Kidney epithelial cell (primary cell): Measurements from ENCODE around the gene GMPR2. TPM values are rescaled to one million over a fixed set of nuclear protein-coding genes. Genes with fewer than 3 reads are reported as not detected.

Source experiments
- DNase-seq: peaks from one replicate; pipeline ENCODE4 v3.0.0-alpha.2; 2010; ENCODE audit warnings: low read depth
- H3K27me3 ChIP-seq: 2 replicates; pipeline ENCODE4 v1.6.0; 2011; ENCODE audit warnings: low read length; ENCODE audit not compliant: control insufficient read depth, insufficient read depth
- H3K36me3 ChIP-seq: 2 replicates; pipeline ENCODE4 v1.5.1; 2011; ENCODE audit warnings: low read length; ENCODE audit not compliant: control insufficient read depth, insufficient read depth
- H3K4me3 ChIP-seq: 2 replicates; pipeline ENCODE4 v1.5.1; 2011; ENCODE audit warnings: low read depth, mild to moderate bottlenecking, control low read depth, low read length
- total RNA-seq: library from RNA; depleted of rRNA; stranded (reverse); fragments of >200 nt; gene quantifications from 2 replicates; pipeline ENCODE4 v1.2.3, GENCODE V29; 2015
- TF ChIP-seq, protein P1 (sequence below): IDR thresholded peaks from 2 replicates; pipeline ENCODE4 v1.5.1; 2011; ENCODE audit warnings: mild to moderate bottlenecking, moderate library complexity, low read length, control low read depth, inconsistent platforms; ENCODE audit not compliant: insufficient read depth, poor library complexity, severe bottlenecking

Gene GMPR2
- total RNA-seq, 1 donor from 2014 or later = 54.7 TPM

DNA sequence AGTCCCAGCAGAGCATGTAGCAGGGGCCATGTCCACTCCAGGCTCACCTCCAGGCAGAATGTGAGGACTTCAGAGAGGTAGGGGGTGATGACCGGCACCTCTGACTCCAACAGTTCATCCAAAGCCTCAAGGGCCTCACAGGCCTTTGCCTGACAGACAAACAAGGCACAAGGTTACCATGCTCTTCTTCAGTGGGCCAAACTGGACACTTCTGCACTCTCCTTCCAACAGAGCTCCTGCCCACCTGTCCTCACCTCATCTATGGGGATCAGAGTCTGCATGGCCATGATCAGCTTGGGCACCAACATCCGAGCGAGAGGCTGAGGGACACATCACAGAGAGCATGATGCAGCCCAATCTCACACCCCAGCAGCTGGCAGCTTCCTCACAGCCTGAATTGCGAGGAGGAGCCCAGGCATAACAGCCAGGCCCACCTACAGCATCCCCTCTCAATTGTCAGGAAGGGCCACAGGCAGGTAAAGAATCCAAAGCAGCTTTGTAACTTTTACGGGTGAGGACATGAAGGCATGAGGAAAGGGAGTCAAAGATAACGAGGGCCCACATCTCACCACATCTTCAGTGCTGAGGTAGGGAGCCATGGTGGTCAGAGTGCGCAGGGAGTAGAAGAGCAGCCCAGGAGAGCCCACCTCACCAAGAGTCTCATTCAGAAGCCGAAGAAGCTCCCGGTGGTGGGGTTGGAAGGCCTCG is 45.7 kb upstream of the GMPR2 start:
- DNase-seq = no peak
- Histone ChIP-seq H3K36me3 (peaks cover 3% of the 10 kb centered on the region), H3K4me3 (no peak overlapping the region), H3K27me3 (no peaks in the 10 kb centered on the region)
- TF ChIP-seq, protein P1, sequence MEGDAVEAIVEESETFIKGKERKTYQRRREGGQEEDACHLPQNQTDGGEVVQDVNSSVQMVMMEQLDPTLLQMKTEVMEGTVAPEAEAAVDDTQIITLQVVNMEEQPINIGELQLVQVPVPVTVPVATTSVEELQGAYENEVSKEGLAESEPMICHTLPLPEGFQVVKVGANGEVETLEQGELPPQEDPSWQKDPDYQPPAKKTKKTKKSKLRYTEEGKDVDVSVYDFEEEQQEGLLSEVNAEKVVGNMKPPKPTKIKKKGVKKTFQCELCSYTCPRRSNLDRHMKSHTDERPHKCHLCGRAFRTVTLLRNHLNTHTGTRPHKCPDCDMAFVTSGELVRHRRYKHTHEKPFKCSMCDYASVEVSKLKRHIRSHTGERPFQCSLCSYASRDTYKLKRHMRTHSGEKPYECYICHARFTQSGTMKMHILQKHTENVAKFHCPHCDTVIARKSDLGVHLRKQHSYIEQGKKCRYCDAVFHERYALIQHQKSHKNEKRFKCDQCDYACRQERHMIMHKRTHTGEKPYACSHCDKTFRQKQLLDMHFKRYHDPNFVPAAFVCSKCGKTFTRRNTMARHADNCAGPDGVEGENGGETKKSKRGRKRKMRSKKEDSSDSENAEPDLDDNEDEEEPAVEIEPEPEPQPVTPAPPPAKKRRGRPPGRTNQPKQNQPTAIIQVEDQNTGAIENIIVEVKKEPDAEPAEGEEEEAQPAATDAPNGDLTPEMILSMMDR = no peak

DNA sequence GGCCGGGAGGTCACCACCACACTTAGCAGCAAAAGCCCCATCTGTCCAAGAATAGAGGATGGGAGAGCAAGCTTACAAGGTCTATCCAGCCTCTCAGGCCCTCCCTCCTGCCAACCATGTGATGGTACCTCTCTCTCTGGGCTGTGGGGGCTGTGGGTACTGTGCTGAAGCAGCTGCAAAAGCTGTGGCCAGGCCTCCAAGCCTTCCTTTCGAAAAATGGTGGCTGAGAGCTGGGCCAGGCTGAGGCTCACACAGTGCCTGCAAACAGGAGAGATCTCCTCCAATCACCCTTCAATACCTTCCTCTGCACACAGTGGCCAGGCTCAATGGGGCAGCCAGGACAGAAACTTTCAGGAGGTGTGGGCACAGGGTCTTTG is 45.2 kb upstream of the GMPR2 start:
- TF ChIP-seq, protein P1 = no peak
- H3K36me3 ChIP-seq = peaks cover 3% of the 10 kb centered on the region
- H3K27me3 ChIP-seq = no peaks in the 10 kb centered on the region
- DNase-seq = no peak
- no peak overlapping the region for H3K4me3 ChIP-seq

DNA sequence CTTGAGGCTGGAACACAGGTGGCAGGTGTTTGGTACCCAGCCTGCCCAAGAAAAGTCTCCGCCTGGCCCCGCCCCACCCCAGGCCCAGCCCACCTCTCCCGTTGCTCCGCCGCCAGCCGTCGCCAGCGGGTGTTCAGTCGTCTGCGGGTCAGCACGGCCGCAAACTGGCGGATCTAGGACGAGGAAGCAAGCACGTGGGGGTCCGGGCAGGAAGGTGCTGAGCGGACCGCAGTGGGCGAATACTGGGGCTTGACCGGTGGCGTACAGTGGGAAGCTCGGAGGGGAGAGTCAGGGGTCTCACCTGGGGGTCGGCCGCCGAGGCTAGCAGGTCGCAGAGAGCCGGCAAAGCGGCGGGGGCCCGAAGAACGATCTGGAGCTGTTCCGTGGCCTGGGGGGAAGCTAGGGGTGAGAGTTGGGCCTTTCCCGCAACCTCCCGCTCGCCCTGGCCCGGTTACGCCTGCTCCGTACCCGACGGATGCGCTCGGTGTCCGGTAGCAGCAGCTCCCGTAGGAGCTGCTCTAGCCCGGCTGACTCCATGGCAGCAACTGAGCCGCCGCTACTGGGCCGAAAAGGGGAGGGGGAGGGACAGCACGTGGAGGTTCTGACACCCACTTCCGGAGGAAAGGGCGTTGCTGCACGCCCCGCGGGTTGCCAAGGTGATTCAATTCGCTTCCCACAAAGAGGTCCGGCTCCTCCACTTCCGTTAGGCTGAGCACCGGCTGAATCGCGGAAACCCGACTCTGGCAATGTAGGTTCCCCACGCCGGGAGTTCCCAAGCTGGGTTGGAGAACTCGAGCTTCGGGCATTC is 44.3 kb upstream of the GMPR2 start, which contains the start of gene IPO4:
IPO4 (minus strand) TSS at position 566 of the 808 bp plus-strand sequence; CDS start at position 537, 29 bp downstream.
- Histone ChIP-seq H3K4me3 (peak within 1 kb of the TSS; percentile 63), H3K36me3 (peaks cover 4% of the 10 kb centered on the region), H3K27me3 (no peaks in the 10 kb centered on the region)
- peak; percentile 84 for DNase-seq
- TF ChIP-seq, protein P1 = no peak

DNA sequence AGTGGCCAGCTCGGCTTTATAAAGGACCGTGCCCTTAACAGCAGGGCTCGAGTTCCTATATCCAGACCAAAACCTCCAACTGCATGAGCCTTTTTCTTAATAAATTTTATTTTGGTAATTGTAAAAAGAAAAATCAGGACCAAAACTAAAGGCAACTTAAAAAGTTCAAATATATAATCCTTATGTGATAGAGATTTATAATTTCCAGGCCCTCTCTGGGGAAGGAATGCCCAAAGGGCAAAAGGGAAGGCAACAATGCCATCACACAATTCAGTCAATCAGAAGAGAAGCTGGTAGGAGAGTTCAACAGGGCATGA is 43.7 kb upstream of the GMPR2 start:
- no peaks in the 10 kb centered on the region for H3K27me3 ChIP-seq
- no peak overlapping the region for H3K4me3 ChIP-seq
- DNase-seq = no peak
- H3K36me3 ChIP-seq = peaks cover 4% of the 10 kb centered on the region
- TF ChIP-seq, protein P1 = no peak

DNA sequence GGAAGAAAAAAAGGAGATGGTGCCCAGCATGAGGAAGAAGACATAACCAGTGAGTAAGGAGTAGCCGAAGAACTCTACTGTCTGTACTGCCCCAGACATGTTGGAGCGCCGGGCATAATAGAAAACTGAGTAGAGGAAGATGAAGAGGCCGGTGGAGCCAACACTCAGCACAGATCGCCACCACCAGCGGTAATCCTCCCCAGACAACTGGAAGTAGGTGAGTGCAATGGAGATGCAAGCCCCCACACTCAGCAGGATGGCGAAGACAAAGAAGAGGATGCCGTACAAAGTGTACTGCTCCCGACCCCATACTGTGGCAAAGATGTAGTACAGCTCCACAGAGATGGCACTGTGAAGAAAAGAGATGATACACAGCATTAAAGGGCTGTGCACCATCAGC is 43.3 kb upstream of the GMPR2 start:
- TF ChIP-seq, protein P1 = no peak
- no peak overlapping the region for H3K4me3 ChIP-seq
- DNase-seq = no peak
- no peaks in the 10 kb centered on the region for H3K27me3 ChIP-seq
- H3K36me3 ChIP-seq = peaks cover 4% of the 10 kb centered on the region
